ENCODE measurements around the gene KIAA1328.

GRCh38 chr18:37175727-37176620, 347.0 kb downstream of the KIAA1328 start:
- TF ChIP-seq, protein P1, sequence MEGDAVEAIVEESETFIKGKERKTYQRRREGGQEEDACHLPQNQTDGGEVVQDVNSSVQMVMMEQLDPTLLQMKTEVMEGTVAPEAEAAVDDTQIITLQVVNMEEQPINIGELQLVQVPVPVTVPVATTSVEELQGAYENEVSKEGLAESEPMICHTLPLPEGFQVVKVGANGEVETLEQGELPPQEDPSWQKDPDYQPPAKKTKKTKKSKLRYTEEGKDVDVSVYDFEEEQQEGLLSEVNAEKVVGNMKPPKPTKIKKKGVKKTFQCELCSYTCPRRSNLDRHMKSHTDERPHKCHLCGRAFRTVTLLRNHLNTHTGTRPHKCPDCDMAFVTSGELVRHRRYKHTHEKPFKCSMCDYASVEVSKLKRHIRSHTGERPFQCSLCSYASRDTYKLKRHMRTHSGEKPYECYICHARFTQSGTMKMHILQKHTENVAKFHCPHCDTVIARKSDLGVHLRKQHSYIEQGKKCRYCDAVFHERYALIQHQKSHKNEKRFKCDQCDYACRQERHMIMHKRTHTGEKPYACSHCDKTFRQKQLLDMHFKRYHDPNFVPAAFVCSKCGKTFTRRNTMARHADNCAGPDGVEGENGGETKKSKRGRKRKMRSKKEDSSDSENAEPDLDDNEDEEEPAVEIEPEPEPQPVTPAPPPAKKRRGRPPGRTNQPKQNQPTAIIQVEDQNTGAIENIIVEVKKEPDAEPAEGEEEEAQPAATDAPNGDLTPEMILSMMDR (IDR thresholded peaks at IDR 0.05; ENCODE audit: poor library complexity): no peak
- TF ChIP-seq EZH2 (IDR thresholded peaks at IDR 0.05; ENCODE audit: borderline replicate concordance) (no peak), EZH2phosphoT487 (IDR thresholded peaks at IDR 0.05; ENCODE audit: low read depth, severe bottlenecking, unreplicated experiment) (no peak)
